GM21367 (cell line): Measurements from ENCODE around the gene SGPL1.
"Not testable (repeated sequence)": the region's sequence is repeated elsewhere in the genome, so short reads cannot be mapped to it uniquely, and the experiment has no call there.

Source experiments
- ATAC-seq: cut with Tn5 transposase; IDR thresholded peaks from one replicate; pipeline ENCODE4 v1.9.1; 2021; ENCODE audit not compliant: unreplicated experiment

SGPL1 gene

DNA sequence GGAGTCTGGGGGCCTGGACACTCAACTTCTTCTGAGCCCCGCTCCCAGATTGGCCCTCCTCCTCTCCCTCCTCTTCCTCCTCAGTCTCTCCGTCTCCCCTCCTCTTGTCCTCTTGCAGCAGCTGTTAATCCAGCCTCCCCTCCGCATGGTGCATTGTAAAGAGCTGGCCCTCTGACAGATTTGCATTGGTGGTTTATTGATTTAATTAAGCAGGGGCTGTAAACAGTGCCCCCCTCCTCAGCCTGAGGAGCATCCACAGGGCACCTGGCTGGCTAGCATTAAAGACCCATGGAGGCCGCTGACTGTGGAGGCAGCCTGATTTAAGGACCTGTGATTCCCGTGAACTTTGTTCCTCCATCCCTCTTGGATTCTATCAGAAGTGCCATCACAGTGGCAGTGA is 101.5 kb downstream of the SGPL1 start:
- ATAC-seq: no peak

DNA sequence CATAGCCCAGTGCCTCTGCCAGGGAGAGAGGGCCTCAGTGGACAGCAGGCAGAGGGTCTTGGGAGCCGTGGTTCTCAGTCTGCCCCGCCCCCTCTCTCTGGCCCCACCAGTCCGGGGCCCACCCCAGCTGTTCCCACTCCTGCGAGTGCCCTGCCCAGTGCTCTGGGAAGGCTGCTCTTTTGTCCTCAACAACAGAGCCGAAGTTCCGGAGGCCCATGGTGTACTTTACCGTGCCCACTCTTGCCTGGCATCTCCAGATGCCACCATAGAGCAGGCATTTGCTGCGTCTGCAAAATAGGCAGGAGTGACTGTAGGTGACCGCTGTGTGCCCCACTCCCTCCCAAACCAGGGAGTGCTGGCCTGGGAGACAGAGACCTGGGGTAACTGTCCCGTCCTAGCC is 101.9 kb downstream of the SGPL1 start:
- no peak for ATAC-seq

DNA sequence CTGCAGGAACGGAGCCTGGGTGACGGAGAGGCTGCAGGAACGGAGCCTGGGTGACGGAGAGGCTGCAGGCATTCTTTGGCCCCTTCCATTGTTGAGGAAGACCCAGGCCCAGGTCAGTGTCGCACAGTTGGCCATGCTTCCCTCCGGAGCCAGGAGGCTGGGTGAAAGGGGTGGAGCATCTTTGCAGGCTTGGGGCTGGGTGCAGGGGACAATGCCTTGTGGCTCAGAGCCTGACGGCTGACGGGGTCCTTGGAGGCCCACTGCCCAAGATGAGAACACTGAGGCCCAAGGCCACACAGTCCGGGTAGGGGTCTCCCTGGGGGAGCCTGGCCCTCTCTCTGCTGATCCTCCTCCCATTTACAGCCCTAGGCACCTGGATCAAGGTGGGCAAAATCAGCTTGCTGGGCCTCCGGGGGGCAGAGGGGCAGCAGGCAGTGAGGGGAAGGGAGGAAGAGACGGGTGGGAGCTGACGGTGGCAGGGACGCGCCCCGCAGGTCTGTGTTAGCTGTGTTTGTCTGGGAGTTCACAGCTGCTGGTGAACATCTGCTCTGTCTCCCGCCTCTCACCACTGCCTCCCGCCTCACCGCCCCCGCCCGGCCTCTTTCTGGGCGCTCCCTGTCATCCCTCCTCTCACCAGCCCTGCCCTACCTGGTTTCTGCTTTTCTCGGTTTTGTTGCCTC is 103.2 kb downstream of the SGPL1 start:
- no peak for ATAC-seq

DNA sequence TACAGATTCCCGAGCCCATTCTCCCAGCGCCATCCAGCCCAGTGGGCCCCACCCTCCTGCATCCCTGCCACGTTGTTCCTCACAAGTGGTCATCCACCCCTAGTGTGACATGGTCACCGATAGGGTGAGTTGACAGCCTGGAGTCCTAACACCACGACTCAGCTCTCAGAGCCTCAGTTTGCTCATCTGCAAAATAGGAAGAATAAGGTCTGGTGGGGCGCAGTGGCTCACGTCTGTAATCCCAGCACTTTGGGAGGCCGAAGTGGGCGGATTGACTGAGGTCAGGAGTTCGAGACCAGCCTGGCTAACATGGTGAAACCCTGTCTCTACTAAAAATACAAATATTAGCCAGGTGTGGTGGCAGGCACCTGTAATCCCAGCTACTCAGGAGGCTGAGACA is 104.2 kb downstream of the SGPL1 start:
- ATAC-seq: not testable (repeated sequence)

DNA sequence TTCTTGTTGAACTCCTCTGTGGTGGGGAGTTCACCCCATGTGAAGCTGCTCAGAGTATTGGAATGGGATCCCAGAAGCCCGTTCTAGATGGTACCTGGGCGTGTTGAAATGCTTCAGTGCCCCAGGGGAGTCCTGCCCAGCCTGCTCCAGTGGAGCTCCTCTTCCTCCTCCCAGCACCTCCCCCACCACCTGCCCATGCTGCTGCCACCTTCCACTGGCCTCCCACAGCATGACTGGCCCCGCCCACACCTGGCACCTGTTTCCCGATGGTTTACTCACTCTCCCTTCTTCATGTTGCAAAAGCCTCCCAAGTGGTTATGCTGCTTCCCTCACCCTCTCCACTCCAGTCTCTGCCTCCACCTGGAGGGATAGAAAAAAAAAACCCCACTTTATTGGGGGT is 104.8 kb downstream of the SGPL1 start:
- no peak for ATAC-seq

DNA sequence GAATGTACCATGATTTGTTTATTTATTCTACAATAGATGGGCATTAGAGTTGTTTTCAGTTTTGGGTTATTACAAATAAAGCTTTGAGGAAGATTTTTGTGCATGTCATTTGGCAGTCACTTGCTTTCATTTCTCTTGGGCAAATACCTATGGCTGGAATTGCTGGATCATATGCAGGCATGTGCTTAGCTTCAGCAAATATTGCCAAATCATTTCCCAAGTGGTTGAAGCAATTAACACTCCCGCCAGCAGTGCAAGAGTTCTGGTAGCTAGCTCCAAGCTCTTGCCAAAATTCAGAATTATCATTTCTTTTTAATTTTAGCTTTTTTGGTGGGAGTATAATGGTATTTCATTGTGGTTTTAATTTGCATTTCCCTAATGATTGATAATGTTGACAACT is 105.5 kb downstream of the SGPL1 start:
- no peak for ATAC-seq

DNA sequence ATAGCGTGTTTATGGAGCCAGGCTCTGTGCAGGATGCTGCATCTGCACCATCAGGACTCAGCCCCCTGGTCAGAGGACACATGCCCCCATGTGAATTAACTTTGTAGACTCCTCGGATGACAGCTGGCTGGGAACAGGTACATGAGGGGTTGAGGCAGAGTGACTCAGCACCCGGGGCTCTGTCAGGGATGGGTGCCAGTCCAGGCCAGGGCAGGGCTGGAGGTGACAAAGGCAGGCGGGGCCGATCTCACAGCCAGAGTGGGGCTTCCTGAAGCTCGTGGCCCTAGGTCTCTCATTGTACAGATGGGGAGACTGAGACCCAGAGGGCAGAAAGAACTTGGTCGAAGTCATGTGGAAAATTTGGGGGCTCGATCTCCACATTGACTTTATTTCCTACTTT is 107.9 kb downstream of the SGPL1 start:
- ATAC-seq: no peak

DNA sequence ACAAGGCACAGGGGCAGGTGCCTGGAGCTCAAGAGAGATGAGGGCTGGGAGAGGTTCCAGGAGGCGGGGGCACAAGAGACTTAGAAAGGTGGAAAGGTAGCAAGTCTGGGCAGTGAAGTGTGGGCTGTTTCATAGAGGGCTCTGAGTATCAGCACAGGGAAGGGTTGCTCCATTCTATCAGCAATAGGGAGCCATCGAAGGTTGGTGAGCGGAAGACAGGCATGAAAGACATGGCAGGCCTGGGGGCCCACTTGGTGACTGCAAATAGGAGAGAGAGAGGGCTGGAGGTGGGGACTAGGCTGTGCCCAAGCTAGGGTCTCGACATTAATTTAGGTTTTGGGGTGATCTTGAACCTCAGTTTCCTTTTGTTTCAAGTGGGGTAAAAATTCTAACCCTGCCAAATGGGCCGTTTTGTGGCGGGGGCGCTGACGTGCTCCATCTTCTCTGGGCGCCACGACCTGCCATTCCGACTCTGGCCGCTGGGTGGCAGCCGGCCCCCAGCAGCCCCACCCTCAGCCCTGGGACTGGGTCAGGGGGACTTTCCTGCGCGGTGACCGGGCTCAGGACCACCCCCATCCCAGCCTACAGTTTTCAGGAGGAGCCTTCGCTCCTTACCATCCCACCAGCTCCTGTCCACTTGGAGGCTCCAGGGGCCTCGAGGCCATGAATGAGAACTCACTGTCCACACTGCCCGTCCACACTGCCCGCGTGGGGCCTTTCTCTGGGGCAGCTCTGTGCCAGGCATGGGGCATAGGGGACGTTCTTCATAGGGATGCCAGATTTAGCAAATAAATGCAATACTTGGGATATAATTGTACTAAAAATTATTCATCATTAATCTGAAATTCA is 109.9 kb downstream of the SGPL1 start:
- ATAC-seq: no peak

DNA sequence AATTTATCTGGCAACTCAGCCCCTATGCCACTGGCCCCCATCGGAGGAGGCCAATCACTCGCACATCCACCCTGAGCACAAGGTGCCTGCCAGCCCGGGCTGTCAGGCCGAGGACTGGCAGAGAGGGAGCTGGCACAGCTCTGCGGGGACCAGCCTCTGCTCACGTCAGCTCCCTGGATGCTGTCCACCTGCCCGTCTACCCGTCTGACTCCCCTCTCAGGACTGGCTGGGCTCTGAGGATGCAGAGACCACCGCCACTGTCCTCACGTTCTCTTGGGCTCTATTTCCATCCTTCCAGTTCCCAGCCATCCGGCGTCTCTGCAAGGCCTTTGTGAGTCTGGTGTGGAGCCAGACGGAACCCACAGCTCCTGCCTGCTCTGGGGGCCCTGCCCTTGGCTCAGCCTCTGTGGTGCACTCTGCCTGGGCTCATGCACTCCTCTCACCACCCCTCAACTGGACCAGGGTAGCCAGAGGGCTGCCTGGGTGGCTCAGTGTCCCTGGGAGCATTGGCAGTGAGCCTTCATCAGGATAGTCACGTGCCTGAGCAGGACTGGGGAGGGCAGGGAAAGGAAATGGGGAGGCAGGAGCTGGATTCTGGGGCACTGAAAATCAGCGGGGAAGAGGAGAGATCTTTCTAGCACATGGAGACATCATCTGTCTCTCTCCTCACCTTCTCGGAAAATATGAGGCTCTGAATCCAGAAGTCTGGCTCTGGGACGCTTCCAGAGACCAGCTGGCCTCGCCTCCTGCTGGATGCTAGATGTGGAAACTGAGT is 110.7 kb downstream of the SGPL1 start:
- ATAC-seq: no peak

DNA sequence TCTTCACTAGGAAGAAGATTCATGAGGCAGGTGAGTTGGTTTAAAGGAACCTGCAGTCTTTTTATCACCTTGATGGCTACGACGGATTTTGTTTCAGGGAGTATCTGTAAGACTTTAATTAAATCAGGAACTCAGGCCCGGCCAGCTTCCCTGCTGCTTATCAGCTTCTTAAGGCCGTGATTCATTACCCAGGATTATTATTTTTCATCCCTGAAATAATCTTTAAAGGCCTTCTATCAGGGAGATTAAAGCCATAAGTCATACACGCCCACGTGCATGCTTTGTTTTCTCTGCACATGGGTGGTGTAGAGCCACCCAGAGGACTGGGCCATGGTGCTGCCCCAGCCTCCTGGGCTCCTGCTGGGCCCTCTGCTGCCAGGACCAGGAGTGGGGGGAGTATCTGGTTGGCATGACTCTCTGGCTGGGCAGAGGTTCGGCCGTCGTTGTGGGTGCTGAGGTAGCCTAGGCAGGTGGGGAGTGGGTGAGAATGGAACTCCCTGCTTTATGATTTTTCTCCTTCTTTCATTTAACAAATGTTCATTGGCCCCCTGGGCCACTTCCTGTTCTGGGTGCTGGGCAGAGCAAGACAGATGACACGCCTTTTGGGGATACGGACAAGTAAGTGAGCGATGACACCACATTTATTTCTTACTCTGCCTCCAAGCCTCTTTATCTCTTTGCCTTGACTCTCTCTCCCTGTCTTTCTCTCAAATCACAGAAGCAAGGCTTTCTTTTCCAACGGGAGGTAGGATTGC is 111.6 kb downstream of the SGPL1 start:
- ATAC-seq: no peak

DNA sequence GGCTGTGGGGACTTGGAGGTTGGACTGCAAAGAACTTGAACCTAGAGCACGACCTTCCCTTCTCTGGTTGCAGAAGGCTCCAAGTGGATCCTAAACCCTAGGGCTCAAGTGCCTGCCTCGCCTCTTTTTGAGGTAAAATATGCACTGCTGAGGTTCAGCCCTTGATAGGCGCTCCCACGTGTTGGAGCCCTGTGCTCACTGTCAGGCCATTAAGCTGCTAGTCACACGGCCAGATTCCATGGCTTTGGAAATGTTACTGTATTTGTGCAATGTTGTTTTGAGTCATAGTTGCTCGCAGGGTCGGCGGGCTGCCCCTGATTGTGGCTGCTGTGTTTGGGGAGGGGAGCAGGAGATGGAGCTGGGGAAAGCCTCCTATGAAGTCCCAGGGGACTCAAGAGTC is 112.4 kb downstream of the SGPL1 start:
- no peak for ATAC-seq

DNA sequence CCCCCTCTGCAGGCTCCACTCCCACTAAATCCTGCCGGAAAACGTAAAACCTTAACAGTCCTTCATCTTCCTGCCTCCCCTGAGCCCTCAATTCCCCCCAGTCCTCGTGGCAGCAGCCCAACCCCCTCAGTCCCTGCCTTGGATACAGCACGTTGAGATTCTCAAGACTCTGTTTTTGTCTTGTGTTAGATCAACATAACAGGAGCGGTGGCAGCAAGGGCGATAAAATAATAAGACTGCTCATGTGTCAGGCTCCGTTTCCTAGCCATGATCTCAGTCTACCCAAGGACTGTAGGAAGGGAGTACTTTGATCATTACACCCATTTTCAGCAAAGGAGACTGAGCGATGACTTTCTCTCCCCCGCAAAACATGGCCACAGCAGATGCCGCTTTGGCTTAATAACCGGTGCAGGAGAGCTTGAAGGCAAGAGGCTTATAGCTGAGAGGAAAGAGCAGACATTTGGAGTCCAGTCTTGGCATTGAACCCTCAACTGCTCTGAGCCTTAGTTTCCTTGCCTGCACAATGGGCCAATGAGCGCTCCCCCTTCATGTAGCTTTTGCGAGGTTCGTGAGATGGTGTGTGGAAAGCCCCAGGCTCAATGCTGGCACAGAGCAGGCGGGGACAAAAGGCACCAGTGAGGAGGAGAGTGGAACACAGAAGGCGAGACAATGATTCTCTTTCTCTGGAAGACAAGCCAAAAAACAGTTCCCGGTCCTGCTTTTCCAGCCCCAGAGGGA is 114.7 kb downstream of the SGPL1 start:
- ATAC-seq: no peak
